ENCODE measurements around the gene PCSK7. TPM values are rescaled to one million over a fixed set of nuclear protein-coding genes. Genes with fewer than 3 reads are reported as not detected.

PCSK7 gene
- total and polyA plus RNA-seq, 10 of the 15 experiments (the other 5 are each of a cell fraction or from before 2014, with no cell fraction given) = 5.5 to 81.5 (median 51.6) TPM

GRCh38 chr11:117231842-117232091, at the start of gene PCSK7 (continued):
- TF ChIP-seq CREM (IDR thresholded peaks at IDR 0.05; ENCODE audit: low read depth) = peak; percentile 66; the same call in 1 of the 2 replicates
- TF ChIP-seq TAF1 (IDR thresholded peaks at IDR 0.05; ENCODE audit: borderline replicate concordance, low read depth, low read length) = peak; percentile 41; the same call in 1 of the 2 replicates
- peak; percentile 37; the same call in 1 of the 2 replicates for TF ChIP-seq RUNX3 (IDR thresholded peaks at IDR 0.05; ENCODE audit: low read length)
- TF ChIP-seq CBFB (IDR thresholded peaks at IDR 0.05; ENCODE audit: low read depth) = no peak
- 0 out of 2 replicates have a peak, but pooled peaks have one; percentile 47 for TF ChIP-seq POLR2AphosphoS2 (IDR thresholded peaks at IDR 0.05; ENCODE audit: low read depth, low read length)

- POLR2A ChIA-PET = no interaction called here
- 96% methylated on average over 6 of the region's 6 CpGs for WGBS (ENCODE audit: insufficient coverage, insufficient replicate concordance, low lambda C conversion rate, missing lambda C conversion rate)
- H3K9me3 ChIP-seq (replicated peaks; ENCODE audit: control insufficient read depth, insufficient read depth, low read length) = no peaks in the 10 kb centered on the region
- ATAC-seq = no peak
- SMC1A ChIA-PET (ENCODE audit: uncharacterized antibody, unreplicated experiment) = no interaction called here
- no peak overlapping the region for H3K4me3 ChIP-seq
- H3K4me1 ChIP-seq (ENCODE audit: control insufficient read depth, insufficient read depth, low read length) = no peaks in the 10 kb centered on the region
- CTCF ChIA-PET = no interaction called here
- no peak for TF ChIP-seq HDGF (IDR thresholded peaks at IDR 0.05)
- no peak for TF ChIP-seq EP300 (IDR thresholded peaks at IDR 0.05; ENCODE audit: borderline replicate concordance in 1 of 2, control insufficient read depth in 1 of 2, low read depth in 2 of 2, low read length in 2 of 2)
- TF ChIP-seq SMARCA5 (IDR thresholded peaks at IDR 0.05) = no peak
- TF ChIP-seq CTCF (IDR thresholded peaks at IDR 0.05 in 2 of 3, conservative IDR thresholded peaks at IDR 0.05 in 1 of 3; ENCODE audit: control insufficient read depth in 2 of 3, extremely low read depth in 1 of 3, insufficient read depth in 1 of 3, low read depth in 3 of 3, low read length in 3 of 3) = no peak
- no TSS peak for BruUV-seq (replicated peaks)
- no peak overlapping the region for H3K4me2 ChIP-seq (ENCODE audit: control insufficient read depth, insufficient read depth)
- no peak for FAIRE-seq
- intact Hi-C loops (cut with micrococcal nuclease; ENCODE audit: unreplicated experiment) = no loop called here
- no peak for DNase-seq (ENCODE audit: low read depth, low spot score)
- peaks cover 4 to 13% of the 10 kb centered on the region in 2 experiments; a peak in 3 of 4 replicates for H3K36me3 ChIP-seq (ENCODE audit: control insufficient read depth in 2 of 2, insufficient read depth in 2 of 2, low read length in 1 of 2)
- H4K20me1 ChIP-seq (ENCODE audit: control insufficient read depth, insufficient read depth) = no peaks in the 10 kb centered on the region
- H3K79me2 ChIP-seq (ENCODE audit: control insufficient read depth, insufficient read depth, low read length) = no peaks in the 10 kb centered on the region
- RAD21 ChIA-PET (ENCODE audit: unreplicated experiment) = no interaction called here
- H3K27ac ChIP-seq (ENCODE audit: control insufficient read depth, insufficient read depth) = no peak overlapping the region
- H3K27me3 ChIP-seq (replicated peaks in 1 of 2; ENCODE audit: control insufficient read depth in 2 of 2, insufficient read depth in 2 of 2, low read length in 1 of 2) = no peaks in the 10 kb centered on the region
- in situ Hi-C loops (cut with MboI) = no loop called here
- H2AFZ ChIP-seq (ENCODE audit: control insufficient read depth, low read depth, low read length) = no peak overlapping the region
- no peak overlapping the region for H3K9ac ChIP-seq (ENCODE audit: control insufficient read depth, insufficient read depth, low read length)
These were observed 49.3 kb upstream of the PCSK7 start for GRCh38 chr11:117281159-117281558.

Data from GM12878 (cell line).